Measurements from ENCODE around the gene GRIK3.

Gene GRIK3

GRCh38 chr1:36843027-36843426, 191.3 kb downstream of the GRIK3 start:
- no peak for TF ChIP-seq CTCF (IDR thresholded peaks at IDR 0.05; ENCODE audit: extremely low read depth, missing control alignments)

DNA sequence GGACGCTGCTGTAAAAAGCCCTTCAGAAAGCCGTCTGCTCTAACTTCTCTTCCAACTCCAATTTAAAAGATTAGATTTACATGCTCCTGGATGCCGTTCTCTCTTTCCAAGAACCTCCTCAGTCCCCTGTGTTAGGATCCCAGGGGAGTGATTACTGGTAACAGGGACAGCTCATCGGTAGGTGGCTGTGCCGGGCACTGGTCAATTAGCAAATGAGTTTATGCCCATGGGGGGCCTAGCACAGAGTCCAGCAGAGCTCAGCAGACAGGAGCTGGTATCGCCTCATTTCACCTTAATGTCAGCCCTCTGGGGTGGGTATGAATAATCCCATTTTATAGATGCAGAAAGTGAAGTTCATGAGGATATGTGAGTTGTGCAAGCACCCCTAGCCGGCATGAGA, 191.9 kb downstream of the GRIK3 start:
- no peak for TF ChIP-seq CTCF (IDR thresholded peaks at IDR 0.05; ENCODE audit: extremely low read depth, missing control alignments)
- DNase-seq (ENCODE audit: low spot score), result no peak

More at GRCh38 chr1:36843027-36843426, 191.3 kb downstream of the GRIK3 start:
- no peak for DNase-seq (ENCODE audit: low spot score)

GRCh38 chr1:36839485-36839884, 194.8 kb downstream of the GRIK3 start:
- no peak for TF ChIP-seq CTCF (IDR thresholded peaks at IDR 0.05; ENCODE audit: extremely low read depth, missing control alignments)
- no peak for DNase-seq (ENCODE audit: low spot score)

DNA sequence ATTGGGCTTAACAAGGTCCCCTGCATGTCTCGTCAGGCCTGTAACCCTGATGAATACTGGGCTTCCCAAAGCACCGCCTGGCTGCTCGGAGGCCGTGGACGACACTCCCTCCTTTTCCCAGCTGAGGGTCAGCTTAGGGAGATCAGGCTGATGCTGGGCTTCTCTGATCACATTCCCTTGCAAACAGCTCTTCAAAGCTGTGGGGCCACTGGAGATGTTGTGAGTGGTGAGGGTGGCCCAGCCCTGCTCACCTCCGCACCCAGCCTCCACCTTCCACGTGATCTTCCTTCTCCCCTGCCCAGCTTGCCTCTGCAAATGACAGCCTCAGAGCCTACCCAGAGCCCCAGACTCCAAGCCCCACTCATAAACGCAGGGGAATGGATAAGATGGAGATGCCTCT, 195.4 kb downstream of the GRIK3 start:
- TF ChIP-seq CTCF (IDR thresholded peaks at IDR 0.05; ENCODE audit: extremely low read depth, missing control alignments), result no peak
- DNase-seq (ENCODE audit: low spot score), result no peak

DNA sequence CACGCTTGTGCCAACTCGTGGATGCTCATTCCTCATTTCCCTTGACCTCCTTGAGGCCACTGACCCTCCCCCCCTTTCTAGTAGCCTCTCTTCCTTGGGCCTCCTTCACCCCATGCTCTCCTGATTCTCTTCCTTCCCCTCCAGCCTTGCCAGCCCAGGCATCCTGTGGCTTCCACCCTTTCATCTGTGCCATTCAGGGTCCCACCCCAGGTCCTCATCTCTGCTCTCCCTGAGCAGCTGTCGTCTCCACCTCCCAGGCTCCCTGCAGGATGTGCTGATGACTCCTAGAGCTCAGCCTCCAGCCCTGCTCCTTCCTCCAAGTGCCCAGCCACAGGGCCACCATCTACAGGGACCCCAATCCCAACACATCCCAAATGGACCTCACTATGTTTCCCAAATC, 197.4 kb downstream of the GRIK3 start:
- TF ChIP-seq CTCF (IDR thresholded peaks at IDR 0.05; ENCODE audit: extremely low read depth, missing control alignments), result no peak
- no peak for DNase-seq (ENCODE audit: low spot score)

GRCh38 chr1:36836196-36836883, 198.0 kb downstream of the GRIK3 start:
- no peak for TF ChIP-seq CTCF (IDR thresholded peaks at IDR 0.05; ENCODE audit: extremely low read depth, missing control alignments)
- no peak for DNase-seq (ENCODE audit: low spot score)

GRCh38 chr1:36835696-36836095, 198.6 kb downstream of the GRIK3 start:
- DNase-seq (ENCODE audit: low spot score), result no peak
- no peak for TF ChIP-seq CTCF (IDR thresholded peaks at IDR 0.05; ENCODE audit: extremely low read depth, missing control alignments)
